ENCODE results near the gene SEMA3A.

Gene SEMA3A

GRCh38 chr7:84110400-84110799, 84.2 kb downstream of the SEMA3A start:
- TF ChIP-seq CTCF (IDR thresholded peaks at IDR 0.05; ENCODE audit: control insufficient read depth, insufficient read depth, low read depth, low read length, missing control alignments) = no peak
- no peak for DNase-seq (ENCODE audit: low read depth)
- no peak overlapping the region for H3K4me3 ChIP-seq (ENCODE audit: control insufficient read depth, low read depth, low read length)

GRCh38 chr7:84108787-84109186, 85.8 kb downstream of the SEMA3A start:
- H3K4me3 ChIP-seq (ENCODE audit: control insufficient read depth, low read depth, low read length) = no peak overlapping the region
- DNase-seq (ENCODE audit: low read depth) = no peak
- TF ChIP-seq CTCF (IDR thresholded peaks at IDR 0.05; ENCODE audit: control insufficient read depth, insufficient read depth, low read depth, low read length, missing control alignments) = no peak

- no peak overlapping the region for H3K4me3 ChIP-seq (ENCODE audit: control insufficient read depth, low read depth, low read length)
- TF ChIP-seq CTCF (IDR thresholded peaks at IDR 0.05; ENCODE audit: control insufficient read depth, insufficient read depth, low read depth, low read length, missing control alignments) = no peak
- no peak for DNase-seq (ENCODE audit: low read depth)
Observed at GRCh38 chr7:84108119-84108518, 86.5 kb downstream of the SEMA3A start.

DNA sequence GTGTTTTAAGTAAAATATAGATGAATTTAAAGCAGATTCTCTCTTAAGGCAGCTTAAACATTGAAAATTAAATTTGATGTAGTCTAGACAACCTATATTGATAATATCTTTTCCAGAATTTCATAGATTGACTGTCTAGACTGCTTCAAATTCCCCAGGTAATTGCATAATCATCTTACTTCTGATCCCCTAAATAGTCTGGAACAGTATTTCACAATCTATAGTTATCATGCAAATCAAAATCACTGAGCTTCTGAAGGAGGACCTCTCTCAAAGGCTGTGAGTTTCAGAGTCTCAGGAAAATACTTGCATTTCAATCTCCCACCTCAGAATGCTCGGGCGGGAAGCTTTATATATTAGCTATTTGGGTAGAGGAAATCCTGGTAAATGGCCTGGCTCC, 87.3 kb downstream of the SEMA3A start:
- no peak for TF ChIP-seq CTCF (IDR thresholded peaks at IDR 0.05; ENCODE audit: control insufficient read depth, insufficient read depth, low read depth, low read length, missing control alignments)
- no peak for DNase-seq (ENCODE audit: low read depth)
- H3K4me3 ChIP-seq (ENCODE audit: control insufficient read depth, low read depth, low read length) = no peak overlapping the region

GRCh38 chr7:84106291-84106690, 88.3 kb downstream of the SEMA3A start:
- DNase-seq (ENCODE audit: low read depth) = no peak
- TF ChIP-seq CTCF (IDR thresholded peaks at IDR 0.05; ENCODE audit: control insufficient read depth, insufficient read depth, low read depth, low read length, missing control alignments) = no peak
- no peak overlapping the region for H3K4me3 ChIP-seq (ENCODE audit: control insufficient read depth, low read depth, low read length)

GRCh38 chr7:84105586-84105985, 89.0 kb downstream of the SEMA3A start:
- H3K4me3 ChIP-seq (ENCODE audit: control insufficient read depth, low read depth, low read length) = no peak overlapping the region
- DNase-seq (ENCODE audit: low read depth) = no peak
- no peak for TF ChIP-seq CTCF (IDR thresholded peaks at IDR 0.05; ENCODE audit: control insufficient read depth, insufficient read depth, low read depth, low read length, missing control alignments)

DNA sequence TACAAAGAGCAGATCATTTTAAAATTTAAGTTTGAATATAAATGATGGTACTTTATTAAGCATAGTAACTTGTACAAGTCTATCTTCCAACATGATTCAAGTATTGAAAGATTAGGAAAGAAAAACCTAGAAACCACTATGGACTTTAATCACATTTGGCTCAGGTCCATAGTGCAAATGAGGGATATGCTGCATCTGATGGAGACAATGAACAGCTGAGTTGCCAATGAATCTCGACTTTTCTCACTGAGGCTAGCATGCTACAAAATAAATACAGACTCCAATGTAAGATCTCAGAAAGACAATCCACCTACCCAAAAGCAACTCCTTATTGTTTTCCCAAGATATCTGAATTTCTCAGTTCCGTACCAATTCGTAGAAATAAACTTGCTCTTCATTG, 89.8 kb downstream of the SEMA3A start:
- no peak overlapping the region for H3K4me3 ChIP-seq (ENCODE audit: control insufficient read depth, low read depth, low read length)
- no peak for DNase-seq (ENCODE audit: low read depth)
- no peak for TF ChIP-seq CTCF (IDR thresholded peaks at IDR 0.05; ENCODE audit: control insufficient read depth, insufficient read depth, low read depth, low read length, missing control alignments)
